ENCODE measurements around the gene SCRN1.

GRCh38 chr7:29906200-29907022 is 83.2 kb downstream of the SCRN1 start:
- TF ChIP-seq CTCF (conservative IDR thresholded peaks at IDR 0.05 in 1 of 2, IDR thresholded peaks at IDR 0.05 in 1 of 2; ENCODE audit: low read depth in 1 of 2, low read length in 2 of 2) = no peak
- no peak for TF ChIP-seq EZH2 (IDR thresholded peaks at IDR 0.05; ENCODE audit: low read length, missing control alignments)

All from fibroblast of lung (primary cell).